Neural cell (in vitro differentiated cells): ENCODE results near the gene DLX1.
"Not testable (repeated sequence)": the region's sequence is repeated elsewhere in the genome, so short reads cannot be mapped to it uniquely, and the experiment has no call there.

Experiments
- EP300 ChIP-seq: fragments of 450-650 bp; conservative IDR thresholded peaks from 2 replicates; pipeline ENCODE4 v1.6.1; 2014; ENCODE audit warnings: antibody characterized with exemption, mild to moderate bottlenecking, moderate library complexity; ENCODE audit not compliant: poor library complexity, severe bottlenecking
- EZH2 ChIP-seq: fragments of 200-600, 300-800 bp; shearing (Covaris generic), sonication (generic); IDR thresholded peaks from 2 replicates; pipeline ENCODE4 v1.6.1; 2014; ENCODE audit warnings: antibody characterized with exemption, low read length, borderline replicate concordance, mild to moderate bottlenecking; ENCODE audit not compliant: insufficient read depth, poor library complexity, severe bottlenecking
- MXI1 ChIP-seq: fragments of 450-650 bp; conservative IDR thresholded peaks from 2 replicates; pipeline ENCODE4 v1.6.1; 2014; ENCODE audit warnings: antibody characterized with exemption, mild to moderate bottlenecking; ENCODE audit not compliant: poor library complexity, severe bottlenecking
- POLR2AphosphoS5 ChIP-seq: IDR thresholded peaks from 2 replicates; pipeline ENCODE4 v1.6.1; 2012
- RAD21 ChIP-seq: fragments of 450-650 bp; conservative IDR thresholded peaks from 2 replicates; pipeline ENCODE4 v1.6.1; 2014; ENCODE audit warnings: antibody characterized with exemption, mild to moderate bottlenecking, moderate library complexity
- SMC3 ChIP-seq: fragments of 450-650 bp; conservative IDR thresholded peaks from 2 replicates; pipeline ENCODE4 v1.6.1; 2014; ENCODE audit warnings: antibody characterized with exemption, mild to moderate bottlenecking, moderate library complexity; ENCODE audit not compliant: poor library complexity
- TF ChIP-seq, protein P1 (sequence below): fragments of 450-650 bp; IDR thresholded peaks from 2 replicates; pipeline ENCODE4 v1.5.1; 2014; ENCODE audit warnings: antibody characterized with exemption, mild to moderate bottlenecking, moderate library complexity; ENCODE audit not compliant: poor library complexity, severe bottlenecking

GRCh38 chr2:172138727-172139126 lies 53.4 kb downstream of the DLX1 start:
- not testable (repeated sequence) for TF ChIP-seq RAD21, SMC3, POLR2AphosphoS5, EP300, EZH2, MXI1
- TF ChIP-seq, protein P1, sequence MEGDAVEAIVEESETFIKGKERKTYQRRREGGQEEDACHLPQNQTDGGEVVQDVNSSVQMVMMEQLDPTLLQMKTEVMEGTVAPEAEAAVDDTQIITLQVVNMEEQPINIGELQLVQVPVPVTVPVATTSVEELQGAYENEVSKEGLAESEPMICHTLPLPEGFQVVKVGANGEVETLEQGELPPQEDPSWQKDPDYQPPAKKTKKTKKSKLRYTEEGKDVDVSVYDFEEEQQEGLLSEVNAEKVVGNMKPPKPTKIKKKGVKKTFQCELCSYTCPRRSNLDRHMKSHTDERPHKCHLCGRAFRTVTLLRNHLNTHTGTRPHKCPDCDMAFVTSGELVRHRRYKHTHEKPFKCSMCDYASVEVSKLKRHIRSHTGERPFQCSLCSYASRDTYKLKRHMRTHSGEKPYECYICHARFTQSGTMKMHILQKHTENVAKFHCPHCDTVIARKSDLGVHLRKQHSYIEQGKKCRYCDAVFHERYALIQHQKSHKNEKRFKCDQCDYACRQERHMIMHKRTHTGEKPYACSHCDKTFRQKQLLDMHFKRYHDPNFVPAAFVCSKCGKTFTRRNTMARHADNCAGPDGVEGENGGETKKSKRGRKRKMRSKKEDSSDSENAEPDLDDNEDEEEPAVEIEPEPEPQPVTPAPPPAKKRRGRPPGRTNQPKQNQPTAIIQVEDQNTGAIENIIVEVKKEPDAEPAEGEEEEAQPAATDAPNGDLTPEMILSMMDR = not testable (repeated sequence)
